ENCODE measurements around the gene XCL2.

- TF ChIP-seq CTCF (IDR thresholded peaks at IDR 0.05) (no peak), POLR2A (IDR thresholded peaks at IDR 0.05) (no peak)
Measured at GRCh38 chr1:168581817-168582572, 38.2 kb upstream of the XCL2 start.
